Umbilical cord (tissue), 2 donors: ENCODE results near the gene SYNGR1. TPM values are rescaled to one million over a fixed set of nuclear protein-coding genes. Genes with fewer than 3 reads are reported as not detected.
"Not testable (repeated sequence)": the region's sequence is repeated elsewhere in the genome, so short reads cannot be mapped to it uniquely, and the experiment has no call there.

ENCODE experiments used
- DNase-seq: peaks from one replicate; pipeline ENCODE4 v3.0.0-alpha.2; 2015; ENCODE audit warnings: low spot score
- total RNA-seq: library from RNA; depleted of rRNA; stranded (reverse); fragments of >200 nt; gene quantifications from one replicate; pipeline ENCODE4 v1.2.3, GENCODE V29; 2014; ENCODE audit warnings: low replicate concordance; ENCODE audit not compliant: insufficient read depth

The SYNGR1 gene
- total RNA-seq, 1 donor from 2014 or later: 3.6 TPM

GRCh38 chr22:39316440-39317083 lies 33.2 kb upstream of the SYNGR1 start:
- DNase-seq: peak; percentile 87

GRCh38 chr22:39317084-39317774 lies 32.6 kb upstream of the SYNGR1 start:
- no peak for DNase-seq

GRCh38 chr22:39317775-39318506 lies 31.9 kb upstream of the SYNGR1 start:
- DNase-seq: no peak

GRCh38 chr22:39318507-39319283 lies 31.1 kb upstream of the SYNGR1 start:
- no peak for DNase-seq

GRCh38 chr22:39319284-39320022 lies 30.3 kb upstream of the SYNGR1 start, which contains the start of gene RPL3:
TSS of gene RPL3 (minus strand) at chr22:39319623. CDS start at chr22:39319597, 26 bp downstream.
- DNase-seq: peak; percentile 100

GRCh38 chr22:39320616-39321029 lies 29.2 kb upstream of the SYNGR1 start:
- DNase-seq: not testable (repeated sequence)

GRCh38 chr22:39325392-39325932 lies 24.3 kb upstream of the SYNGR1 start:
- no peak for DNase-seq

GRCh38 chr22:39327995-39328754 lies 21.6 kb upstream of the SYNGR1 start:
- DNase-seq: no peak

GRCh38 chr22:39330553-39330952 lies 19.2 kb upstream of the SYNGR1 start:
- DNase-seq: not testable (repeated sequence)

GRCh38 chr22:39332441-39333064 lies 17.2 kb upstream of the SYNGR1 start:
- DNase-seq: peak; percentile 38

- no peak for DNase-seq
Observed at GRCh38 chr22:39336411-39336810, 13.4 kb upstream of the SYNGR1 start.

GRCh38 chr22:39339775-39340174 lies 10.0 kb upstream of the SYNGR1 start:
- peak; percentile 84 for DNase-seq

- DNase-seq: no peak
Observed at GRCh38 chr22:39341179-39341578, 8.6 kb upstream of the SYNGR1 start.

GRCh38 chr22:39343259-39344045 lies 6.3 kb upstream of the SYNGR1 start:
- DNase-seq: peak; percentile 77

GRCh38 chr22:39344046-39344390 lies 5.8 kb upstream of the SYNGR1 start:
- no peak for DNase-seq

GRCh38 chr22:39345231-39345630 lies 4.6 kb upstream of the SYNGR1 start:
- DNase-seq: no peak

GRCh38 chr22:39348909-39349505 lies 784 bp upstream of the SYNGR1 start:
- no peak for DNase-seq

- peak; percentile 42 for DNase-seq
Observed at GRCh38 chr22:39349506-39349966, 255 bp upstream of the SYNGR1 start.
